Immature natural killer cell (primary cell): ENCODE measurements around the gene ARL3. TPM values are rescaled to one million over a fixed set of nuclear protein-coding genes. Genes with fewer than 3 reads are reported as not detected.
A peak's percentile ranks its signal among the peaks of the same experiment; 100 is the strongest.
"Not testable (repeated sequence)": the region's sequence is repeated elsewhere in the genome, so short reads cannot be mapped to it uniquely, and the experiment has no call there.

ENCODE experiments used
- DNase-seq, 3 donors: peaks; one replicate each; pipeline ENCODE4 v3.0.0; 2022; ENCODE audit warnings: mixed read lengths in 1 of 3
- H3K27ac Mint-ChIP-seq, 6 donors: one replicate each; pipeline ENCODE4 v1.8.0; 2020; ENCODE audit warnings: mixed read lengths in 6 of 6, mild to moderate bottlenecking in 5 of 6, inconsistent platforms in 4 of 6, moderate library complexity in 3 of 6
- H3K27me3 Mint-ChIP-seq, 3 donors: one replicate each; pipeline ENCODE4 v1.8.0; 2020 to 2021; ENCODE audit warnings: low read depth in 3 of 3, mild to moderate bottlenecking in 3 of 3, mixed read lengths in 3 of 3, moderate library complexity in 3 of 3, inconsistent platforms in 1 of 3
- H3K36me3 Mint-ChIP-seq, 3 donors: one replicate each; pipeline ENCODE4 v1.8.0; 2020; ENCODE audit warnings: mixed read lengths in 3 of 3, inconsistent platforms in 2 of 3, mild to moderate bottlenecking in 2 of 3
- H3K4me1 Mint-ChIP-seq, 2 donors: one replicate each; pipeline ENCODE4 v1.8.0; 2020; ENCODE audit warnings: inconsistent platforms in 2 of 2, mild to moderate bottlenecking in 2 of 2, mixed read lengths in 2 of 2, moderate library complexity in 1 of 2
- H3K4me3 Mint-ChIP-seq, 5 donors: one replicate each; pipeline ENCODE4 v1.8.0; 2020; ENCODE audit warnings: mild to moderate bottlenecking in 5 of 5, mixed read lengths in 5 of 5, inconsistent platforms in 3 of 5, moderate library complexity in 3 of 5
- H3K9me3 Mint-ChIP-seq, 6 donors: one replicate each; pipeline ENCODE4 v1.8.0; 2020; ENCODE audit warnings: mild to moderate bottlenecking in 6 of 6, mixed read lengths in 6 of 6, inconsistent platforms in 4 of 6, moderate library complexity in 3 of 6
- polyA plus RNA-seq, 3 donors: library from polyadenylated mRNA; unstranded; fragments of 300-500 nt; fragmentation: Illumina TruSeq; gene quantifications; one replicate each; pipeline ENCODE4 v1.2.3, GENCODE V29; 2021

ARL3 gene
- polyA plus RNA-seq, 3 donors from 2014 or later: 2.6 to 3.9 (median 3.6) TPM

DNA sequence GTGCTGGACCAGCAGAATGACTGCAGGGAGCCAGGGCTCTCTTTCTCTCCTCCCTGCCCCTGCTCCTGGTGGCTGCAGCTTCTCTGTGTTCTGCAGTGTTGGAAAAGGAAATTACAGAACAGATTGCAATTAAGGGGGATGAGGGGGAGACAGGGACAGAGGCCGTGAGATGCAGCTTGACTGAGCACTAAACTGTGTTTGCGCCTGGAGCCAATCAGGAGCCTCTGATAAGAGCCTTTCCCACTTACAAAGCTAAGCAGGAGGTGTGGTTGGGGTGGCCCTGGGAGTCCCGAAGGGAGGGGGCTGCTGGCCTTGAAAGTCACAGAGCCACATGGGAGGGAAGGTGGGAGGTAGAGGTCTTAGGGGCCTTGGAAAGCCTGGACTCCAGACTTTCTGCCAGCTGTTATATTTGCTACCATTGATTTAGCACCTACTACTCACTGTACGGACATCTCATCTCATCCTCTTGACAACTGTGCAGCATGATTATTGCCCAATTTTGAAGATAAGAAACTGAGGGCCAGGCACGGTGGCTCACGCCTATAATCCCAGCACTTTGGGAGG, 43.2 kb downstream of the ARL3 start:
- H3K4me1 Mint-ChIP-seq: peaks cover 28 to 33% of the 10 kb centered on the region in 2 donors
- no peak for DNase-seq
- H3K36me3 Mint-ChIP-seq: no peaks in the 10 kb centered on the region
- H3K27me3 Mint-ChIP-seq: peaks cover 3 to 11% (median 3%) of the 10 kb centered on the region in 3 donors
- no peak overlapping the region for H3K4me3 Mint-ChIP-seq
- H3K9me3 Mint-ChIP-seq: no peaks in the 10 kb centered on the region
- H3K27ac Mint-ChIP-seq: peak overlapping the region in 1 of 6 donors; percentile 28

DNA sequence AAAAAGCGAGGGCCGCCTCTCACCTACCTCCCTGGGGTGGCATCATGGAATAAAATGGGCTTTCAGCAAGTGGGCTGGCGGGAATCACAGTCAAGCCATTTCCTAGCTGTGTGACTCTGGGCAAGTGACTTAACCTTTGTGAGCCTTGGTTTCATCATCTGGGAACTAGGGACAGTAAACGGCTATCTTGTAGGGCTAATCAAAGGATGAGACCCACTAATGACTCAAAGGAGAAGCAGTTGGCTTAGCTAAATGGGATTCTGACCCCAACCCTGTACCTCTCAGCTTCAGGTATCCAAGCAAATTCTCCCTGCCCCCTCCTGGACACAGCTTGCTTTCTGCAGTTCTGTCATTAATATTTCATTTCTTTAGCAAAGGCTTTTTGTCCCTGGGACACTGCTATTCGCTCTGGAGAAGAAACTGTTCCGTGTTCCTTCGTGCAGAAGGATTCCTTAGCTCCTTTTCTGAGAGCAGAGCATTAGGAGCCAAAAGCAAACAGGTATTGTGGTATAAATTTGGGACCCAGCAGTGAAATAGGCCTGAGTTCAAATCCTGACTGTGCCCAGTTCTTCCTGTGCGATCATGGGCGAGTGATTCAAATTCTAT, 44.0 kb downstream of the ARL3 start:
- no peaks in the 10 kb centered on the region for H3K36me3 Mint-ChIP-seq
- H3K4me3 Mint-ChIP-seq: no peak overlapping the region
- no peaks in the 10 kb centered on the region for H3K9me3 Mint-ChIP-seq
- peaks cover 20 to 25% of the 10 kb centered on the region in 2 donors for H3K4me1 Mint-ChIP-seq
- DNase-seq: no peak
- peaks cover 3 to 11% (median 3%) of the 10 kb centered on the region in 3 donors for H3K27me3 Mint-ChIP-seq
- H3K27ac Mint-ChIP-seq: peak overlapping the region in 2 of 6 donors; percentile 14 to 51

DNA sequence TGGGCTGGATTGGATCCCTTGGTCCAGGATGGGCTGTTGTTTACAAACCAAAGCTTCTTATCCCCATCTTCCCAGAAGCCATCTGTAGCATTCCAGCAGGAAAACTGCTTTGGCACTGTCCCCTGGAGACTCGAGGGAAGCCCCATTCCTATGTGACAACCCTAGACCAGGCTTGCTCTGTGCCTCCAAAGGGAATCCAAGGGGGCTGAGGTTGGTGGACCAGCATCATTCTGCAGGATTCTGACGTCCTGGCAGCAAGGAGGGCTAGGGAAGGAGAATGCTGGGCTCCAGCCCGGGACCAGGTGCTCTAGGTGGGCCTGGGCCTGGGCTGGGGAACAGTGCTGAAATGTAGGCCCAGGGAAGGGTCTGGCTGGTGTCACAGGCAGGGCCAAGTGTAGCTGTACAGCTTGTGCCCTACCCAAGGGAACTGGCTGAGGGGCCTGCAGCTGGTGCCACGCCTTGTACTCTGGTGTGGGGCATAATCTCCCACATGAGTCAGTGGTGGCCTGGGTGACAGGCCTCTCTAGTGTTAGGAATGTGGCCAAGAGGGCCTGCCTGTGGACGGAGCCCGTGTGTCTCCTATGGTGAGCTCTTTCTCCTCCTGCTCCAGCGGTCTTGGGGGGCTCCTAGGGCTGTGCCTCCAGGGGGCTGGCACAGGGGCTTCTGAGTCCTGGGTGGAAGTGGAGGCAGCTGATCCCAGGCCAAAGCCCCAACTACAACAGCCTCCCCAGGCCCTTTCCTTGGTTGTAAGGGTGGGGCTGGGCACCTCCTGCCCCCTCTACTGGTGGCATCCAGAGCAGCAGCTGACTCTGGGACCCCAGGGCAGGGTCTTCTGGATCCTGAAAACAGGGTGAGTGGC, 44.8 kb downstream of the ARL3 start:
- peaks cover 13 to 18% of the 10 kb centered on the region in 2 donors for H3K4me1 Mint-ChIP-seq
- no peak for DNase-seq
- peak overlapping the region in 2 of 6 donors; percentile 14 to 51 for H3K27ac Mint-ChIP-seq
- no peaks in the 10 kb centered on the region for H3K9me3 Mint-ChIP-seq
- peaks cover 3 to 11% (median 3%) of the 10 kb centered on the region in 3 donors for H3K27me3 Mint-ChIP-seq
- H3K4me3 Mint-ChIP-seq: no peak overlapping the region
- H3K36me3 Mint-ChIP-seq: no peaks in the 10 kb centered on the region

DNA sequence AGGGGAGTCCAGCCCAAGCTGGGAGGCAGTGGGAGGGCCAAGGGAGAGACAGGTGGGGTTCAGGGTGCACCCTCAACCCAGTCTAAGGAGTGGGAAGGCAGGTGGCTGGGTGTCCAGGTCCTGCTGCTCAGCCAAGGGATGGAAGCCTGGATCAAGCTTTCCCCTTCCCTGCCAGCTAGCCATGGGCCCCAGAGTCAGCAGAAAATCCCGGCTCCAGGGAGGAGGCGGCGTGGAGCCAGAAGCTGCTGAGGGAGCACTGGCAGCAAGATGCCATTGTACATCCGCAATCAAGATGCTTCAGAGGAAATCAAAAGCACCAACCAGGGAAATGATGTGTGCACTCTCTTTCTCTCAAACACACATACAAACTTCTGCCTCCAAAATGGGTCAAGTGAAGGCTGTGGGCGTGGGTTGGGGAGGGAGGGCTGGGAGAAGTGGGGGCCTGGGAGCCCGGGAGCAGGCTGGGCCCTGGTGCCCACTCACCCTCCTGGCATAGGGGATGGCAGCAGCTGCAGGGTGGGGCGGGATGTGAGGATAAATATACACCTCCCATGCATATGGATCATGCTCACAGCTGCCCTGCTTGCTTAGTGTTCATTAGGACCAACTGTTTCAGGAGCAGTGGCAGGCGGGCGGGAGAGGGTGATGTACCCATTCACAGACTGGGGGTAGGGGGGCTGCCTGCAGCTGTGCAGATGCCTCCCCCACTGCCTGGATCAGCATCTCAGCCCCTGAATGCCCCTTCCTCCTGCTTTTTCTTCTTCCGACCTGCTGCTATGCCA, 45.7 kb downstream of the ARL3 start:
- Mint-ChIP-seq H3K27me3 (peaks cover 0 to 3% (median 0%) of the 10 kb centered on the region in 3 donors), H3K4me1 (peaks cover 4 to 9% of the 10 kb centered on the region in 2 donors), H3K27ac (peak overlapping the region in 2 of 6 donors; percentile 12 to 84), H3K4me3 (no peak overlapping the region), H3K9me3 (no peaks in the 10 kb centered on the region), H3K36me3 (no peaks in the 10 kb centered on the region)
- no peak for DNase-seq

DNA sequence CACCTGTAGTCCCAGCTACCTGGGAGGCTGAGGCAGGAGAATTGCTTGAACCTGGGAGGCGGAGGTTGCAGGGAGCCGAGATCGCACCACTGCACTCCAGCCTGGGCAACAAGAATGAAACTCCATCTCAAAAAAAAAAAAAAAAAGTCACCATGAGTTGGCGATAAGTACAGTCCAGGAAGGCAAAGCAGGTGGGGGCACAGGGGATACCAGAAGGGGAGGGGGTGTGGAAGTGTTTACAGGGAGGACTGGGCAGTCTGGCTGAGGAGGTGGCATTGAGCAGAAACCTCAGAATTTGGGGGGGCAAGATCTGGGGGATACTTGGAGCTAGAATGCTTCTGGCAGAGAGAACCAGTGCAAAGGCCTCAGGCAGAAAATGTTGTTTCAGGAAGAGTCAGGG, 46.8 kb downstream of the ARL3 start:
- peak overlapping the region in 2 of 6 donors; percentile 5 to 12 for H3K27ac Mint-ChIP-seq
- not testable (repeated sequence) for H3K36me3 Mint-ChIP-seq, DNase-seq, H3K9me3 Mint-ChIP-seq, H3K4me3 Mint-ChIP-seq, H3K4me1 Mint-ChIP-seq, H3K27me3 Mint-ChIP-seq

DNA sequence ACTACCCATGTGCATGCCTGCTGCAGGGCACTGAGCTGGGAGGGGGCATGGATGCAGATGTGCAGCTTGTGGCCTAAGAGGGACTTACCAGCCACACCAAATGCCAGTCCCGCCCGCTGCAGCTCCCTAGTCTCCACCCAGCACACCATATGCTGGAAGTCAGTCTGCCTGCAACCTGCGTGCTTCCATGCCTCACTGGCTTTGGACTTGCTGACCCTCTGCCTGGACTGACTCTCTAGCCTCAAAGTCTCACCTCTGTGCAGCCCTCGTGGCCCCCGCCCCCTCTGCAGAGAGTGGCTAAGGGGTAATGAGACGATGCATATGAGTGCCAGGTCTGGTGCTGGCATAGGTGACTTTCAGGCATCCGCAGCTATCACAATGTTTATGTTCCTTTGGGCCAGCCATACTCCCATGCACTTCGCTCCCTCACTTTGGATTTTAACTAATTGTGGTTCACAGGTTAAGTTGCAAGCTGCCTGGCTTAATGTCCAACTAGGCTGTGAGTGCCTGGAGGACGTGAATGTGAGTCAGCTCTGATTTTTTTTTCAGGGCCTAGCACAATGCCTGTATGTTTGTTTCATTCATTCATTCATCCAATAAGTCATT, 48.2 kb downstream of the ARL3 start:
- no peaks in the 10 kb centered on the region for H3K9me3 Mint-ChIP-seq

DNA sequence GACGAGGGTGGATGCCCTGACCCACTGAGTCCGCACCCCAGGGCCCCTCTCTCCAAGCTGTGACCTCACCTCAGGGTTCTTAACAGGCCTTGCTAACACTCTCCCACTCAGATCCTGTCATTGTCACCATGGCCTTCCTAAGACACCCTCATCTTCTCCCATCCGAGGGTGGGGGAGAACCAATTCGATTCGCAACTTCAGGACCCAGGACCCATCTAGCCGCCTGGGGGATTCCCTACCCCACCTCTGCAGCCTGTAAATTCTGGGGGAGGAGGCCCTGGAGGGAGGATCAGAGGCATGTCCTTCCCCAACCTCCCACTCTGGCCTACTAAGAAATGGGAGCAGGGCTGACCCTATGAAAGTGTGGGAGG, 52.6 kb downstream of the ARL3 start:
- peaks cover 3 to 13% (median 4%) of the 10 kb centered on the region in 3 donors for H3K36me3 Mint-ChIP-seq
- peaks cover 6 to 9% (median 6%) of the 10 kb centered on the region in 3 donors for H3K27me3 Mint-ChIP-seq
- no peak for DNase-seq
- peak overlapping the region; percentile 81 to 90 (median 87) for H3K27ac Mint-ChIP-seq
- peak overlapping the region; percentile 62 to 83 (median 78) for H3K4me3 Mint-ChIP-seq
- H3K4me1 Mint-ChIP-seq: peaks cover 39 to 42% of the 10 kb centered on the region in 2 donors
- H3K9me3 Mint-ChIP-seq: no peaks in the 10 kb centered on the region

More for the DNA sequence above, 48.2 kb downstream of the ARL3 start:
- peak overlapping the region in 1 of 6 donors; percentile 45 for H3K27ac Mint-ChIP-seq
- no peak overlapping the region for H3K4me3 Mint-ChIP-seq
- H3K4me1 Mint-ChIP-seq: peaks cover 15 to 16% of the 10 kb centered on the region in 2 donors
- H3K36me3 Mint-ChIP-seq: no peaks in the 10 kb centered on the region
- DNase-seq: no peak
- peaks cover 4 to 9% (median 6%) of the 10 kb centered on the region in 3 donors for H3K27me3 Mint-ChIP-seq

DNA sequence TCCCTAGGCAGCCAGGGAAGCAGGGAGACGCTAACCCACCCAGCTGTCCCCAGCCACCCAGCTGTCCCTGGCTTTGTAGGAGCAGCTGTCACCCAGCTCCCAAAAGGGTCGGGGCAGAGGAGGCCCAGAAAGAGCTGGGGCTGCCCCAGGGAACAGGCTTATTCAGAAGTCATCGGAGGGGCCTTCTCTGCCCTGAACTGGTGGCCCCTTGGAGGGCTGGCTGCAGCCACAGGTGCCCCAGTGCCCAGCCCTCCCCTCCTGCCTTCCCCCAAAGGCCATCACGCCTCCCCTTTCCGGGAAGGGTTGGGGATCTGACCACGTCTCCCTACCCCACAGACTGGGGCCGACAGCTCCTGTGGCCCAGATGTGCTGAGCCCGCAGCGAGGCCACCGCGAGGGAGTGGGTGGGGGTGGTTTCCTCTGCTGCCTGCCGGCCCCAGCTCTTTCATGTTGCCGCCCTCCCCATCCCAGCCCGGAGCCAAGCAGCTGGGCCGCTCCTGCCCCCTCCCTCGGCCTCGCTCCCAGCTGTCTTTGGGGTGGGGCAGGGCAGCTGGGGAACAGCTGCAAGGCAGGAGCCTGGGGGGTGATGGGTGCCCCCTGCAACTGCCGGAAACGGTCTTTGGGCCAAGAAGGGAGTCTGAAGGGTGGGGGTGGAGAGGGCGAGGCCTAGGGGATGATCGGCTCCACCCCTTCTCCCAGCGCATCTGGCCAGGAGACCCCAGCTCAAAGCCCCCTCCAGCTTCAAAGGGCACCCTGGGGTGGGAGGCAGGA, 53.1 kb downstream of the ARL3 start:
- H3K27ac Mint-ChIP-seq: peak overlapping the region; percentile 81 to 90 (median 87)
- DNase-seq: peak; percentile 70 to 73 (median 70)
- peak overlapping the region; percentile 62 to 83 (median 78) for H3K4me3 Mint-ChIP-seq
- peaks cover 3 to 13% (median 4%) of the 10 kb centered on the region in 3 donors for H3K36me3 Mint-ChIP-seq
- peaks cover 39 to 42% of the 10 kb centered on the region in 2 donors for H3K4me1 Mint-ChIP-seq
- H3K27me3 Mint-ChIP-seq: peaks cover 6 to 9% (median 6%) of the 10 kb centered on the region in 3 donors
- H3K9me3 Mint-ChIP-seq: no peaks in the 10 kb centered on the region

DNA sequence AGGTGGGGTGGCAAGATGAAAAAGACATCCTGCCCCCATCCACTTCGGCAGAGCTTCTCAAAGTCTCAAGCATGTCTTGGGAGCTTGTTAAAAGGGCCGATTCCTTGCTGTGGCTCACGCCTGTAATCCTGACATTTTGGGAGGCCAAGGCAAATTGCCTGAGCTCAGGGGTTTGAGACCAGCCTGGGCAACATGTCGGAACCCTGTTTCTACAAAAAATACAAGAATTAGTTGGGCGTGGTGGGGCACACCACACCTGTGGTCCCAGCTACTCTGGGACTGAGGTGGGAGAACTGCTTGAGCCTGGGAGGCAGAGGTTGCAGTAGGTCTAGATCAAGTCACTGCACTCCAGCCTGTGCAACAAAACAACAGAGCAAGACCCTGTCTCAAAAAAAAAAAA, 55.4 kb downstream of the ARL3 start:
- no peak overlapping the region for H3K4me3 Mint-ChIP-seq
- H3K27ac Mint-ChIP-seq: peak overlapping the region in 2 of 6 donors; percentile 51 to 74
- DNase-seq: no peak
- peaks cover 55 to 61% of the 10 kb centered on the region in 2 donors for H3K4me1 Mint-ChIP-seq
- H3K27me3 Mint-ChIP-seq: peaks cover 6 to 9% (median 6%) of the 10 kb centered on the region in 3 donors
- H3K36me3 Mint-ChIP-seq: peaks cover 8 to 17% (median 8%) of the 10 kb centered on the region in 3 donors
- H3K9me3 Mint-ChIP-seq: no peaks in the 10 kb centered on the region

DNA sequence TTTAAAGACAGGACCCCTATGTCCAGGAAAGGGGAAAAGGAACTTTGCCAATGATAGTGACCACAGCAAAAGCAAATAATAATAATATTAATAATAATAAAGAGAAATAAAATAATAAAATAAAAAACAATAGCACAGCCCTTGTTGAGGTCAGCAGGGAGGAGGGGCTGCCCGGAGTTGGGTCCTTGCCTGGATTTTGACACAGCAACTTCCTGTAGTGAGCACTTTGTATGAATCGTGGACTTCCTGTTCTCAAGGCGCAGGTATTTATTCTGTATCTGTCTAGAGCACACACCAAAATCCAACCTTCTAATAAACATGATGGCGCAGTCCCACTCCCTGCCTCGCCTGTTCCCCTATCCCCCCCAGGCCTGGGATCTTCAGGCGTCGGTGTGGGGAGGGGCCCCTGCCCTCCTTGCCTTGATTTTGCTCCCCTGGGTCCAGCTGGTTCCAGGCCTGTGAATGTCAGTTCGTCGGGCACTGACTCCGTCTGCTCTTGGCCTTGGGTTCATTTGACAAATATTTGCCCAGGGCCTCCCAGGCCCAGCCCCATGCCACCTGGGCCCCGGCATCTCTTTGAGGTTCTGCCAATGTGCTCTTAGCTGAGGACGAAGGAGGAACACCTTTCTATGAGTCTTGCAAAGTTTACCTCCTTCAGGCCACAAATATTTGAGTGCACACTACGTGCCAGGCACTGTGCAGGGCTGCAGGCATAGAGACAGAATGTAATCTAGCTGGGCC, 56.0 kb downstream of the ARL3 start:
- Mint-ChIP-seq H3K36me3 (peaks cover 8 to 17% (median 11%) of the 10 kb centered on the region in 3 donors), H3K4me1 (peaks cover 62 to 67% of the 10 kb centered on the region in 2 donors), H3K4me3 (no peak overlapping the region), H3K9me3 (no peaks in the 10 kb centered on the region), H3K27me3 (peaks cover 6 to 9% (median 6%) of the 10 kb centered on the region in 3 donors), H3K27ac (peak overlapping the region in 5 of 6 donors; percentile 3 to 74 (median 40))
- no peak for DNase-seq

DNA sequence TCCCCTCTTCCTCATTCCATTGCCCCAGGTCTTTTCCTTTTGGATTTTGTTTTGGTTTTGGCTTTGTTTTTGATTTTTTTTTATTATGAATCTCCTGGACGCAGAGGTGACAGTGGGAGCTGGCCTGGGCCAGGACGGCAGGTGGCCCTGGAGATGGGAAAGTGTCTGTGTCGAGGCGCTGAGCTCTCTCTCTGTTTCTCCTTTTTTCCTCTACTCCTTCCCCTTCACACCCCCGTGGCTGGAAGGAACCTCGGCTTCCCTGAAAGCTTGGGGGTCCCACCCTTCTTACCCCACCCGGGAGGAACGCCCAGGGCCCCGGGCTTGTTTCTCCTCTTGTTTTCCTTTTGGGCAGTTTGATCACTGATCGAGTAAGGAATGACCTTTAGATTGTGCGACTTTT, 56.7 kb downstream of the ARL3 start:
- Mint-ChIP-seq H3K9me3 (no peaks in the 10 kb centered on the region), H3K27me3 (peaks cover 3 to 7% (median 4%) of the 10 kb centered on the region in 3 donors), H3K4me1 (peaks cover 67 to 74% of the 10 kb centered on the region in 2 donors), H3K27ac (peak overlapping the region in 4 of 6 donors; percentile 6 to 60 (median 32)), H3K4me3 (no peak overlapping the region), H3K36me3 (peaks cover 8 to 17% (median 13%) of the 10 kb centered on the region in 3 donors)
- DNase-seq: no peak
